Bronchial epithelial cell (primary cell): ENCODE results near the gene NPTX1. TPM values are rescaled to one million over a fixed set of nuclear protein-coding genes. Genes with fewer than 3 reads are reported as not detected.

Experiments
- DNase-seq: peaks from one replicate; pipeline ENCODE4 v3.0.0-alpha.2; 2010; ENCODE audit warnings: low read depth
- FAIRE-seq: peaks from 2 replicates; lab custom pipeline; 2011; peaks lifted over from hg19 to GRCh38; lab: Jason Lieb, UNC
- H3K27me3 ChIP-seq: 2 replicates; pipeline ENCODE4 v1.5.1; 2011; ENCODE audit warnings: low read length; ENCODE audit not compliant: control insufficient read depth, insufficient read depth
- H3K36me3 ChIP-seq: 2 replicates; pipeline ENCODE4 v1.5.1; 2011; ENCODE audit warnings: low read length; ENCODE audit not compliant: control insufficient read depth, insufficient read depth
- H3K4me3 ChIP-seq: 2 replicates; pipeline ENCODE4 v1.5.1; 2011; ENCODE audit warnings: mild to moderate bottlenecking, low read depth, low read length, control low read depth
- CTCF ChIP-seq: IDR thresholded peaks from 2 replicates; pipeline ENCODE4 v1.5.1; 2011; ENCODE audit warnings: mild to moderate bottlenecking, moderate library complexity, low read length, control low read depth, inconsistent platforms; ENCODE audit not compliant: insufficient read depth, severe bottlenecking
- total RNA-seq: library from RNA; depleted of rRNA; stranded (reverse); fragments of >200 nt; gene quantifications from 2 replicates; pipeline ENCODE4 v1.2.1, GENCODE V29; 2014

NPTX1 gene
- total RNA-seq, 1 donor from 2014 or later, result under 0.01 TPM

GRCh38 chr17:80433916-80434666 is 42.3 kb downstream of the NPTX1 start:
- Histone ChIP-seq H3K36me3 (no peaks in the 10 kb centered on the region), H3K4me3 (no peak overlapping the region), H3K27me3 (no peaks in the 10 kb centered on the region)
- no peak for FAIRE-seq
- no peak for TF ChIP-seq CTCF
- no peak for DNase-seq

GRCh38 chr17:80432961-80433550 is 43.4 kb downstream of the NPTX1 start:
- DNase-seq (no peak), FAIRE-seq (peak; percentile 32)
- H3K36me3 ChIP-seq, result no peaks in the 10 kb centered on the region
- no peaks in the 10 kb centered on the region for H3K27me3 ChIP-seq
- no peak for TF ChIP-seq CTCF
- H3K4me3 ChIP-seq, result no peak overlapping the region

- DNase-seq, result no peak
- Histone ChIP-seq H3K27me3 (no peaks in the 10 kb centered on the region), H3K4me3 (no peak overlapping the region), H3K36me3 (no peaks in the 10 kb centered on the region)
- no peak for FAIRE-seq
- TF ChIP-seq CTCF, result no peak
Measured at GRCh38 chr17:80432350-80432955, 44.0 kb downstream of the NPTX1 start.

GRCh38 chr17:80431246-80432195 is 44.9 kb downstream of the NPTX1 start:
- Histone ChIP-seq H3K27me3 (no peaks in the 10 kb centered on the region), H3K4me3 (no peak overlapping the region), H3K36me3 (no peaks in the 10 kb centered on the region)
- FAIRE-seq (no peak), DNase-seq (no peak)
- no peak for TF ChIP-seq CTCF

GRCh38 chr17:80430446-80431245 is 45.8 kb downstream of the NPTX1 start:
- no peak for FAIRE-seq
- Histone ChIP-seq H3K36me3 (no peaks in the 10 kb centered on the region), H3K4me3 (no peak overlapping the region), H3K27me3 (peaks cover 1% of the 10 kb centered on the region)
- TF ChIP-seq CTCF, result no peak
- peak; percentile 16 for DNase-seq
